ENCODE data around the gene KDM4F.

Gene KDM4F

DNA sequence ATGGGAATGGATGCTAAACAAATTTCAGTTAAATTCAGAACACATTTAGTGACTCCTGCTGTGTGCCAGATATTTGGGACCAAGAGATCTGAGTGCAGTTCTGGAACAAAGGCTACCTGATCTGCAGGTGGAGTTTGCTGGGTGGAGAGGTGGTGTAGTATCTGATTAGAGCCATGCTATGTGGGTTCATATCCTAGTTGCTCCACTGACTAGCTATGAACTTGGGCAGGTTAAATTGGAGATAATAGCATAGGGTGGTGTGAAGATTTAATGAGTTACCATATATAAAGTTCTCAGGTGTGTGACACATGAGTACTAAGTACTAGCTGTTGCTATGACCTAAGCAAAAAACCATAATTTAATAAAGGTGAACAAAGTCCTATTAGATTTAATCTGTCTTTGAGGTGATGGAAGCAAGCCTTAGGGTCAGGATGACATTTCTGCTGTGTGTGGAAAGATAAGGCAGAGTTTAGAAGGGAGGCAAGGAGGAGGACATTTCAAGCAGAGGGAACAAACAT is 42.5 kb downstream of the KDM4F start:
- DNase-seq (ENCODE audit: low read depth in 2 of 2), result no peak

GRCh38 chr11:95092549-95093324 is 43.5 kb downstream of the KDM4F start:
- no peak for DNase-seq (ENCODE audit: low read depth in 2 of 2)

- no peak for DNase-seq (ENCODE audit: low read depth in 2 of 2)
Observed at GRCh38 chr11:95093548-95093947, 44.3 kb downstream of the KDM4F start.

DNA sequence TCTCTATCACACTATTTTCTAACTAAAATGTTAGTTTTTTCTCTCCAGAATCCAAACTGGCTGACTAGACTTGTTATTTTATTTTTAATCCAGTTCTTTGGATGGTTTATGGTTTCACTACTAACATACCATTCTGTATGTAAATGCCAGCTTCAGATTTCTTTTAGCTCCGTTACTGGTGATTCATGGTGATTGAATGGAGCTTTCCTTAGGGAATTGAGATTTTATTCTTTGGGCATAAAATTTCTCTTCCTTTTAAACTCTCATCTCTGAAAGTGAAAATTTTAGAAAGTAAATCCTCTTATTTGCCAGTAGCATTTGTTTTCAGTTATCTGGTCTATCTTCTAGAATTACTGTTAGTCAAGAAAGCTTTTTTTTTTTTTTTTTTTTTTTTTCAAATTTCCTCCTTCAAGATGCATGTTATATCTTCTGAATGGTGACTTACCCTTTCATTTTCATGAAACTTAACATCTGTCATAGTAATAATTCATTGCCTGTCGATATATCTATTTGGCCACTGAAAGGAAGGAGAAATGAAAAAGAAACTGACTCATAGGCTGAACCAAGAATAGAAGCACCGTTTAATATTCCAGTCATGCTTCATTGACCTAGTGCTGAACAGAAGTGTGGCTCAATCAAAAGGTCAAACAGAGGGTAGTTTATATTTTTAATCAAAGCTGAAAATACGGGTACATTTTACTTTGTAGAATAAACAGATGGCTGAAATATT is 46.8 kb downstream of the KDM4F start:
- no peak for DNase-seq (ENCODE audit: low read depth in 2 of 2)

DNA sequence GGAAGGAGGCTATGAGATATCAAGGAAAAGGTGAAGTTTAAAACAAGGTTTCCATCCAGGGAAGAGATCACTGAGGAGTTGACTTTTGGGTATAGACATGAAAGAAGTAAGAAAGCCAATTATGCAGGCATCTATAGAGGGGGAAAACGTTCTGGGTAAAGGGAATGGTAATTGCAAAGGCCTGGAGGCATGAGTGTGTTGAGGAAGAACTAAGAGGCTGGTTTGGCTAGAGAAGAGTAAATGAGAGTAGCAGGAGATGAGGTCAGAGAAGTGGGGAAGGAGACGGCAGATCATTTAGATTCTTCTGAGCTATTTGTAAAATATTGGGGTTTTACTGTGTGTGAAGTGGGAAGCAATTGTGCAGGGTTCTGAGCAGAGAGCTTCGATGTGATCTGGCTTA is 48.0 kb downstream of the KDM4F start:
- DNase-seq (ENCODE audit: low read depth in 2 of 2), result no peak

GRCh38 chr11:95098826-95099225 is 49.6 kb downstream of the KDM4F start:
- no peak for DNase-seq (ENCODE audit: low read depth in 2 of 2)

DNA sequence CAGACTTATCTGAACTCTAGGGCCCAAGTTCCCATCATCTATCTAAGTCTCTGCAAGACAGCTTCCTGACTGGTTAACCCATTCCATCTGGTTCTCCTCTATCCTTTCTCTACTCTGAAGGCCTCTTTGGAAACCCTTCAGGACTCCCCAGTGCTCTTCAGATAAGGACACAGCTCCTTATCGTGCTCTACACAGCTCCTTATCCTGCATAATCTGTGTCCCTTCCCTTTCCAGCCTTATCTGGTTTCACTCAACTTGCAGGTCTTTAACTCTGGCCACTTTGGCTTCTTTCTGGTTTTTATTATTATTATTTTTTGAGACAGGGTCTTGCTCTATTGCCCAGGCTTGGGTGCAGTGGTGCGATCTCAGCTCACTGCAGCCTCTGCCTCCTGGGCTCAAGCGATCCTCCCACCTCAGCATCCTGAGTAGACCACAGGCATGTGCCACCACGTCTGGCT is 51.0 kb downstream of the KDM4F start:
- no peak for DNase-seq (ENCODE audit: low read depth in 2 of 2)
